Kidney epithelial cell (primary cell): ENCODE measurements around the gene PDZRN4. TPM values are rescaled to one million over a fixed set of nuclear protein-coding genes. Genes with fewer than 3 reads are reported as not detected.

ENCODE experiments used
- DNase-seq: peaks from one replicate; pipeline ENCODE4 v3.0.0-alpha.2; 2010; ENCODE audit warnings: low read depth
- H3K27me3 ChIP-seq: 2 replicates; pipeline ENCODE4 v1.6.0; 2011; ENCODE audit warnings: low read length; ENCODE audit not compliant: control insufficient read depth, insufficient read depth
- H3K36me3 ChIP-seq: 2 replicates; pipeline ENCODE4 v1.5.1; 2011; ENCODE audit warnings: low read length; ENCODE audit not compliant: control insufficient read depth, insufficient read depth
- H3K4me3 ChIP-seq: 2 replicates; pipeline ENCODE4 v1.5.1; 2011; ENCODE audit warnings: low read depth, mild to moderate bottlenecking, control low read depth, low read length
- total RNA-seq: library from RNA; depleted of rRNA; stranded (reverse); fragments of >200 nt; gene quantifications from 2 replicates; pipeline ENCODE4 v1.2.3, GENCODE V29; 2015
- TF ChIP-seq, protein P1 (sequence below): IDR thresholded peaks from 2 replicates; pipeline ENCODE4 v1.5.1; 2011; ENCODE audit warnings: mild to moderate bottlenecking, moderate library complexity, low read length, control low read depth, inconsistent platforms; ENCODE audit not compliant: insufficient read depth, poor library complexity, severe bottlenecking

Gene PDZRN4
- total RNA-seq, 1 donor from 2014 or later, result not detected

DNA sequence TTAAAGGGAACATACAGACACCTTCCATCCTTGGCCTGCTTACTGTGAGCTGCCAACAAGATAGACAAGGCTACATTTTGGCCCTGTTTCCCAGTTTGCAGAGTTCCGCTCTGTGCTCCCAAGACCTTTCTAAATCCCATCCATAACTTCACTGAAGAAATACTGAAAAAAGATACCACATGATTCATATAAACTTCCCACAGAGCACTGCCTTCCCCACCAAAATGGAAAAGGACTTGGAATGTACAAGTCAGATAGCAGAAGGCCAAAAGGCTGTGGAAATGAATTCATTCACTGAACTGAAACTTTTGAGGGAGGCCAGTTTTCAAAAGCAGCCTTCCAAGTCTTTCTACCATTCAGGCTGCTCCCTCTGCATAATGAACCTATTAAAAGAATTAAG lies 29.6 kb downstream of the PDZRN4 start:
- H3K4me3 ChIP-seq, result no peak overlapping the region
- no peaks in the 10 kb centered on the region for H3K27me3 ChIP-seq
- TF ChIP-seq, protein P1, sequence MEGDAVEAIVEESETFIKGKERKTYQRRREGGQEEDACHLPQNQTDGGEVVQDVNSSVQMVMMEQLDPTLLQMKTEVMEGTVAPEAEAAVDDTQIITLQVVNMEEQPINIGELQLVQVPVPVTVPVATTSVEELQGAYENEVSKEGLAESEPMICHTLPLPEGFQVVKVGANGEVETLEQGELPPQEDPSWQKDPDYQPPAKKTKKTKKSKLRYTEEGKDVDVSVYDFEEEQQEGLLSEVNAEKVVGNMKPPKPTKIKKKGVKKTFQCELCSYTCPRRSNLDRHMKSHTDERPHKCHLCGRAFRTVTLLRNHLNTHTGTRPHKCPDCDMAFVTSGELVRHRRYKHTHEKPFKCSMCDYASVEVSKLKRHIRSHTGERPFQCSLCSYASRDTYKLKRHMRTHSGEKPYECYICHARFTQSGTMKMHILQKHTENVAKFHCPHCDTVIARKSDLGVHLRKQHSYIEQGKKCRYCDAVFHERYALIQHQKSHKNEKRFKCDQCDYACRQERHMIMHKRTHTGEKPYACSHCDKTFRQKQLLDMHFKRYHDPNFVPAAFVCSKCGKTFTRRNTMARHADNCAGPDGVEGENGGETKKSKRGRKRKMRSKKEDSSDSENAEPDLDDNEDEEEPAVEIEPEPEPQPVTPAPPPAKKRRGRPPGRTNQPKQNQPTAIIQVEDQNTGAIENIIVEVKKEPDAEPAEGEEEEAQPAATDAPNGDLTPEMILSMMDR, result no peak
- DNase-seq, result no peak
- H3K36me3 ChIP-seq, result no peaks in the 10 kb centered on the region

DNA sequence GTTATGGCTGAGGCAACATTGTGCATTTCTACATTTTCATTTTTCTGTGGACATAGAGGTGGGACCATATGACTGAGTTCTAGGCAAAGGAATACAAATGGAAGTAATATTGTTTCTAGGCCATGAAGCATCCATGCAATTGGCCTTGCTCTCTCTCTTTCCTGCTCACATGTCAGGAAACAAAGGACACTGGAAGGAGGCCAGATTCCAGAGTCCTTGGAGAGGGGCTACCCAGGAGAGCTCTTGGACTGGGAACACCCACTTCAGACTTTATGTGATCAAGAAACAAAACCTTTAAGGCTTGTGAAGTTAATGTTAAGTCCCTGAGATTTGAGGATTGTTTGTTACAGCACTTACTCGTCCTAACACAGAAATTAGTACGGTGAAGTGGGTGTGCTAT lies 32.8 kb downstream of the PDZRN4 start:
- no peak for DNase-seq

DNA sequence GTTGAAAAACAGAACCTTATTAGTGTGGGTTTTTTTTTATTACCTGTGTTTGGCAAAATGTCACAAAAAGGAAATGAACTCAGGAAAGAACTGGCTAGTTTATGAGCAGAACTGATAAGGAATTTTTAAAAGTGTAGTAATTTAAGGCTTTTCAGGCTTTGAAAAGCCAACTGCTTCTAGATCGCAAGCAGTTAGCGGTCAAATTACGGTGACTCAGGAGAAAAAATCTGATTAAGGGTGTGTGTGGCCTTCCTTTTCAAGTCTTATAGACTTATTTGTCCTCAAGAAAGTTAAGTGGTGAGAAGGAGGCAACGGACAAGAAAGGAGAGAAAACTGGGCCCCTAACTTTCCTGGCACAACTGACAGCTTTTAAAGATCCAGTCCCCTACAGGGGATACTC lies 33.4 kb downstream of the PDZRN4 start:
- no peaks in the 10 kb centered on the region for H3K27me3 ChIP-seq

More for the DNA sequence above, 32.8 kb downstream of the PDZRN4 start:
- Histone ChIP-seq H3K27me3 (no peaks in the 10 kb centered on the region), H3K36me3 (no peaks in the 10 kb centered on the region), H3K4me3 (no peak overlapping the region)
- TF ChIP-seq, protein P1, result no peak

DNA sequence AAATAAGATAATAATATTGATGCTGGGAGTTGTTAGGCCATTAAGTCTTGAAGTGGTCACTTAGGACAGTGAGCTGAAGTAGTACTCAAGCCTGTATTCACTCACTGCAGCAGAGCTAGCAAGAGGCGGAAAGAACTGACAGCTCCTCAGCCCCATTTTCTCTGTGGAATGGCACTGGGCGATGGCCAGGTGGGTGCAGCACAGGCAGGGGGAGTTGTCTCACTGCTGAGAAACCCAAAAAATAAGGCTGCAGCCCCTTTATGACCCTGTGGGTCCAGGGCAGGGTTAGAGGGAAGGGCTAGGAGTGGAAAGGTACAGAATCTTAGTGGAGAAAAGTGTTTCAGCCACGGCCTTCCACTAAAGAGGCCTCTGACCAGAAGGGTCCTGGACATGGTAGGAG lies 35.5 kb downstream of the PDZRN4 start:
- Histone ChIP-seq H3K36me3 (no peaks in the 10 kb centered on the region), H3K27me3 (no peaks in the 10 kb centered on the region), H3K4me3 (no peak overlapping the region)
- TF ChIP-seq, protein P1, result no peak
- DNase-seq, result no peak

More for the DNA sequence above, 33.4 kb downstream of the PDZRN4 start:
- DNase-seq, result no peak
- Histone ChIP-seq H3K36me3 (no peaks in the 10 kb centered on the region), H3K4me3 (no peak overlapping the region)
- TF ChIP-seq, protein P1, result no peak

DNA sequence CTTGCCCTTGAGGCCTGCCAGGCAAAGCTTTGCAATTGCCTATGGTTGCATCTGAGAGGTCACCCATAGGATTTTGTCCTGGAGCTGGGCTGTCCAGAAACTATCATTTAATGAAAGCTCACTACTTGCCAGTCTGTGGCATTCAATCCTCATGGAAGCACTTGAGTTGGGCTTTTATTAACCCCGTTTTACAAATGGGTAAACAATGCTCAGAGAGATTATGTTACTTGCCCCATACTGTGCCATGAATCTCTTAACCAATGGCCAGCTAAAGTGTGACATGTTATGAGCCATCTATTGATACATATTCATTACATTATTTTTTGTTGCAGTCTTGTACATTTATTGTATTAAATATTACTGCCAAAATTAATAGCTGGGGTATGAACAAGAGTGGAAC lies 35.9 kb downstream of the PDZRN4 start:
- H3K36me3 ChIP-seq, result no peaks in the 10 kb centered on the region
- TF ChIP-seq, protein P1, result no peak
- no peak for DNase-seq
- no peaks in the 10 kb centered on the region for H3K27me3 ChIP-seq
- H3K4me3 ChIP-seq, result no peak overlapping the region

DNA sequence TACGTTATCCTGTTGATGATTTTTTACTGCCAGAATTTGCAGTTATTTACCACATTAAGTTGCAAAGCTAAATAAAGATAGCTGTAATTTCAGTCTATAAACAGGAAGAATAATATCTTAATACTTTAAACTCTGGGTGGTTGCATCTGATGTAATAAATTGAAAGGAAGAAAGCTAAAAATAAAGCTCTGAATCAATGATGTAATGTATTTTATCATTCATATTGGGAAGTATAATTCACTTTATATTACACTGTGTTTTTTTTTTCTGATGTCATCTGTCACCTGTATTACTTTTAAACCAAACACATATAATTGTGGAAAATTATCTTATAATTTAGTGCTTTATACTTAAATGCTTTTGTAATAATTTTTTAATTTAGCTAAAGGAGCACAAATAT lies 37.1 kb downstream of the PDZRN4 start:
- Histone ChIP-seq H3K27me3 (no peaks in the 10 kb centered on the region), H3K36me3 (no peaks in the 10 kb centered on the region), H3K4me3 (no peak overlapping the region)
- DNase-seq, result no peak
- TF ChIP-seq, protein P1, result no peak
